GM12878 (cell line): ENCODE measurements around the gene KIFAP3. TPM values are rescaled to one million over a fixed set of nuclear protein-coding genes. Genes with fewer than 3 reads are reported as not detected.

Source experiments
- ATAC-seq: fragments of 200-7000 bp; cut with Tn5 transposase; 3 replicates; pipeline ENCODE4 v1.9.1; 2020; ENCODE audit warnings: mild to moderate bottlenecking, moderate library complexity
- BruUV-seq: library from RNA; stranded (reverse); fragments of 400-500 nt; replicated peaks from 2 replicates; lab custom pipeline; 2021; lab: Mats Ljungman, UMichigan
- CTCF ChIA-PET: fragments of 300-600 bp; sonication (Branson Sonifier 250); formaldehyde crosslinking; extraction: SDS; loops from one replicate; lab custom pipeline; 2021; ENCODE audit warnings: inconsistent platforms; lab: Yijun Ruan, JAX
- POLR2A ChIA-PET: fragments of 350-600 bp; formaldehyde crosslinking; extraction: SDS; loops from one replicate; lab custom pipeline; 2021; ENCODE audit warnings: inconsistent platforms; lab: Charles Lee
- RAD21 ChIA-PET: fragments of 300-600 bp; sonication (Branson Sonifier 250); formaldehyde crosslinking; loops from one replicate; lab custom pipeline; 2023; ENCODE audit warnings: antibody characterized with exemption; ENCODE audit not compliant: unreplicated experiment; lab: Charles Lee
- SMC1A ChIA-PET: fragments of 300-600 bp; sonication (Branson Sonifier 250); formaldehyde crosslinking; loops from one replicate; lab custom pipeline; 2023; ENCODE audit not compliant: unreplicated experiment, uncharacterized antibody; lab: Charles Lee
- DNase-seq: peaks from one replicate; pipeline ENCODE4 v3.0.0-alpha.2; 2011; ENCODE audit warnings: low read depth, low spot score
- FAIRE-seq: peaks from 3 replicates; lab custom pipeline; 2011; peaks lifted over from hg19 to GRCh38; lab: Jason Lieb, UNC
- H2AFZ ChIP-seq: 2 replicates; pipeline ENCODE4 v1.6.0; 2011; ENCODE audit warnings: low read depth, low read length, control low read depth; ENCODE audit not compliant: control insufficient read depth
- H3K27ac ChIP-seq: 2 replicates; pipeline ENCODE4 v1.5.1; 2011; ENCODE audit warnings: control low read depth; ENCODE audit not compliant: control insufficient read depth, insufficient read depth
- H3K27me3 ChIP-seq, 2 experiments: replicated peaks in 1 of 2; 2 replicates each; pipeline versions ENCODE4 v1.6.0 to v1.6.1; 2011; ENCODE audit warnings: low read length in 1 of 2; ENCODE audit not compliant: control insufficient read depth in 2 of 2, insufficient read depth in 2 of 2
- H3K36me3 ChIP-seq, 2 experiments: 2 replicates each; pipeline ENCODE4 v1.5.1; 2011; ENCODE audit warnings: low read length in 1 of 2; ENCODE audit not compliant: control insufficient read depth in 2 of 2, insufficient read depth in 2 of 2
- H3K4me1 ChIP-seq: 2 replicates; pipeline ENCODE4 v1.6.1; 2011; ENCODE audit warnings: mild to moderate bottlenecking, low read length, moderate library complexity, mixed read lengths; ENCODE audit not compliant: control insufficient read depth, insufficient read depth
- H3K4me2 ChIP-seq: 2 replicates; pipeline ENCODE4 v1.6.0; 2011; ENCODE audit warnings: control low read depth; ENCODE audit not compliant: control insufficient read depth, insufficient read depth
- H3K4me3 ChIP-seq: fragments of 200-600 bp; sonication (generic); 2 replicates; pipeline ENCODE4 v1.5.1; 2016
- H3K79me2 ChIP-seq: 2 replicates; pipeline ENCODE4 v1.6.0; 2011; ENCODE audit warnings: low read length; ENCODE audit not compliant: control insufficient read depth, insufficient read depth
- H3K9ac ChIP-seq: 2 replicates; pipeline ENCODE4 v1.8.0; 2011; ENCODE audit warnings: low read length, control low read depth, mixed read lengths; ENCODE audit not compliant: control insufficient read depth, insufficient read depth
- H3K9me3 ChIP-seq: replicated peaks from 3 replicates; pipeline ENCODE4 v1.5.1; 2011; ENCODE audit warnings: mild to moderate bottlenecking, low read length; ENCODE audit not compliant: control insufficient read depth, insufficient read depth
- H4K20me1 ChIP-seq: 2 replicates; pipeline ENCODE4 v1.6.0; 2011; ENCODE audit not compliant: control insufficient read depth, insufficient read depth
- MTA2 ChIP-seq: fragments of 450-650 bp; IDR thresholded peaks from 2 replicates; pipeline ENCODE4 v1.6.1; 2016; ENCODE audit warnings: low read depth, mild to moderate bottlenecking, moderate library complexity
- NBN ChIP-seq: fragments of 450-650 bp; IDR thresholded peaks from 2 replicates; pipeline ENCODE4 v1.6.1; 2016
- POLR2AphosphoS5 ChIP-seq: IDR thresholded peaks from 2 replicates; pipeline ENCODE4 v1.6.1; 2011; ENCODE audit warnings: mild to moderate bottlenecking, low read length, inconsistent platforms
- POU2F2 ChIP-seq: IDR thresholded peaks from 3 replicates; pipeline ENCODE4 v1.6.1; 2011; ENCODE audit warnings: low read depth, mild to moderate bottlenecking, low read length, borderline replicate concordance
- RBBP5 ChIP-seq: fragments of 200-600 bp; sonication (generic); conservative IDR thresholded peaks from 2 replicates; pipeline ENCODE4 v1.6.1; 2016
- ZZZ3 ChIP-seq: IDR thresholded peaks from 2 replicates; pipeline ENCODE4 v1.6.1; 2011; ENCODE audit warnings: low read depth; ENCODE audit not compliant: control insufficient read depth, insufficient read length
- in situ Hi-C: fragments of 300-500 bp; cut with MboI; formaldehyde crosslinking; loops from 9 replicates; pipeline ENCODE4 v1.14.3; 2018; ENCODE audit warnings: mixed read lengths
- intact Hi-C: fragments of 100-400 bp; cut with micrococcal nuclease; formaldehyde crosslinking; loops from one replicate; pipeline ENCODE4 v1.14.2; 2022; ENCODE audit not compliant: unreplicated experiment
- polyA plus RNA-seq, 11 experiments: library from polyadenylated mRNA; depleted of rRNA in 4 of 11; unstranded in 6 of 11; stranded (reverse) in 5 of 11; fragments of >200 nt; fragmentation: Nextera tagmentation in 4 of 11; fragmentation: Illumina TruSeq in 1 of 11; extraction: Ambion mirVana in 4 of 11; extraction: Trizol in 1 of 11; gene quantifications; 1 replicate in 1 of 11; 2 replicates in 10 of 11; pipeline versions ENCODE4 v1.2.1 to v1.2.3, GENCODE V29; 2011 to 2016; ENCODE audit warnings: inconsistent platforms in 2 of 11, missing spikeins in 2 of 11, low read depth in 1 of 11
- total RNA-seq, 4 experiments: library from RNA; depleted of rRNA in 3 of 4; stranded (reverse); fragments of >200 nt in 3 of 4; fragmentation: Illumina TruSeq in 1 of 4; extraction: Trizol in 1 of 4; gene quantifications; 2 replicates each; pipeline versions ENCODE4 v1.2.1 to v1.2.3, GENCODE V29; 2013 to 2021
- TF ChIP-seq, protein P1 (sequence below): IDR thresholded peaks from 2 replicates; pipeline ENCODE4 v1.6.1; 2012; ENCODE audit warnings: mild to moderate bottlenecking, low read depth, low read length
- TF ChIP-seq, protein P2 (sequence below): fragments of 450-650 bp; IDR thresholded peaks from 2 replicates; pipeline ENCODE4 v1.6.1; 2018; ENCODE audit warnings: borderline replicate concordance, mild to moderate bottlenecking; ENCODE audit not compliant: partially characterized antibody
- TF ChIP-seq, protein P3 (sequence below): fragments of 450-650 bp; IDR thresholded peaks from 2 replicates; pipeline ENCODE4 v1.6.1; 2017; ENCODE audit warnings: mild to moderate bottlenecking, moderate library complexity

KIFAP3 gene
- total and polyA plus RNA-seq, 10 of the 15 experiments (the other 5 are each of a cell fraction or from before 2014, with no cell fraction given): 13.7 to 100 (median 18.9) TPM

DNA sequence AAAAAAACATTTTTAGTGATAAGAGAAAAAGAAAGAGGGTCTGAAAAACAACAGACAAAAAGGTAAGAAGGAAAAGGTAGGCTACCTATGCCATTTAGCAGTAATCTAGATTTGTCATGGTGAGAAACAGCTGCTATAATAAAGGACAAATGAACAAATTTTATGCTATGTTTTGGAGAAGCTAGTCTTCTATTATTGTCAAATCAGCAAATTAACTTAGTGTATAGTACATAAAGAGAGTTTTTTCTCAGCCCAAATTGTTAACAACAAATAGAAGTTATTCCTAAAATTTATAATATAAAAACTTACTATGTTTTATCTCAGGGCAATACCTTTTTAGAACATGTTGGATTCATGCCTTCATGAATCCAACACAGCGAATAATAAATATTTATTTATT is 88.7 kb downstream of the KIFAP3 start (continued):
- TF ChIP-seq, protein P1, sequence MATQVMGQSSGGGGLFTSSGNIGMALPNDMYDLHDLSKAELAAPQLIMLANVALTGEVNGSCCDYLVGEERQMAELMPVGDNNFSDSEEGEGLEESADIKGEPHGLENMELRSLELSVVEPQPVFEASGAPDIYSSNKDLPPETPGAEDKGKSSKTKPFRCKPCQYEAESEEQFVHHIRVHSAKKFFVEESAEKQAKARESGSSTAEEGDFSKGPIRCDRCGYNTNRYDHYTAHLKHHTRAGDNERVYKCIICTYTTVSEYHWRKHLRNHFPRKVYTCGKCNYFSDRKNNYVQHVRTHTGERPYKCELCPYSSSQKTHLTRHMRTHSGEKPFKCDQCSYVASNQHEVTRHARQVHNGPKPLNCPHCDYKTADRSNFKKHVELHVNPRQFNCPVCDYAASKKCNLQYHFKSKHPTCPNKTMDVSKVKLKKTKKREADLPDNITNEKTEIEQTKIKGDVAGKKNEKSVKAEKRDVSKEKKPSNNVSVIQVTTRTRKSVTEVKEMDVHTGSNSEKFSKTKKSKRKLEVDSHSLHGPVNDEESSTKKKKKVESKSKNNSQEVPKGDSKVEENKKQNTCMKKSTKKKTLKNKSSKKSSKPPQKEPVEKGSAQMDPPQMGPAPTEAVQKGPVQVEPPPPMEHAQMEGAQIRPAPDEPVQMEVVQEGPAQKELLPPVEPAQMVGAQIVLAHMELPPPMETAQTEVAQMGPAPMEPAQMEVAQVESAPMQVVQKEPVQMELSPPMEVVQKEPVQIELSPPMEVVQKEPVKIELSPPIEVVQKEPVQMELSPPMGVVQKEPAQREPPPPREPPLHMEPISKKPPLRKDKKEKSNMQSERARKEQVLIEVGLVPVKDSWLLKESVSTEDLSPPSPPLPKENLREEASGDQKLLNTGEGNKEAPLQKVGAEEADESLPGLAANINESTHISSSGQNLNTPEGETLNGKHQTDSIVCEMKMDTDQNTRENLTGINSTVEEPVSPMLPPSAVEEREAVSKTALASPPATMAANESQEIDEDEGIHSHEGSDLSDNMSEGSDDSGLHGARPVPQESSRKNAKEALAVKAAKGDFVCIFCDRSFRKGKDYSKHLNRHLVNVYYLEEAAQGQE: no peak
- TF ChIP-seq, all 136 proteins: peak for 0

DNA sequence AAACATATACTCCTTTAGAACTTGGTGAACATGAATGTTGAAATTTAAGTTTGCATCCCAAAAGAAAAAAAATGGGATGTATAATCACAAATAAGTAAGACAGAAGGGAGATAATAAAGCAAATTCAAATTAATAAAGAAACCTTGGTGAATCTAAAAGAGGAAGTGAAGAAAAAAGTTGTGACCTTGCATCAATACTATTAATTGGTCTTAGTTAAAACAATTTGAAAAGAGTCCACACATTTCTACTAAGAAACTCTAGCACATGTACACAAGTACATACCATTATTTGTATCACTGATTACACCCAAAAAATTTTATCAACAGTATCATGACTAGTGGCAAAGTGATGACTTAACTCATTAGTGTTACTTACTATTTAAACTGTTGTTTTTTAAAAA is 100.4 kb downstream of the KIFAP3 start:
- Histone ChIP-seq H3K4me2 (no peak overlapping the region), H3K27me3 (no peaks in the 10 kb centered on the region), H3K9ac (no peak overlapping the region), H3K79me2 (no peaks in the 10 kb centered on the region), H2AFZ (no peak overlapping the region), H3K4me3 (no peak overlapping the region), H3K27ac (no peak overlapping the region), H3K9me3 (no peaks in the 10 kb centered on the region), H3K36me3 (no peaks in the 10 kb centered on the region), H4K20me1 (no peaks in the 10 kb centered on the region), H3K4me1 (no peaks in the 10 kb centered on the region)
- FAIRE-seq (no peak), ATAC-seq (peak; percentile 66; the same call in 2 of the 3 replicates), DNase-seq (no peak)
- ChIA-PET RAD21 (no interaction called here), SMC1A (no interaction called here), POLR2A (no interaction called here), CTCF (no interaction called here)
- in situ Hi-C loops (no loop called here), intact Hi-C loops (no loop called here)
- BruUV-seq: no TSS peak
- TF ChIP-seq, protein P2, sequence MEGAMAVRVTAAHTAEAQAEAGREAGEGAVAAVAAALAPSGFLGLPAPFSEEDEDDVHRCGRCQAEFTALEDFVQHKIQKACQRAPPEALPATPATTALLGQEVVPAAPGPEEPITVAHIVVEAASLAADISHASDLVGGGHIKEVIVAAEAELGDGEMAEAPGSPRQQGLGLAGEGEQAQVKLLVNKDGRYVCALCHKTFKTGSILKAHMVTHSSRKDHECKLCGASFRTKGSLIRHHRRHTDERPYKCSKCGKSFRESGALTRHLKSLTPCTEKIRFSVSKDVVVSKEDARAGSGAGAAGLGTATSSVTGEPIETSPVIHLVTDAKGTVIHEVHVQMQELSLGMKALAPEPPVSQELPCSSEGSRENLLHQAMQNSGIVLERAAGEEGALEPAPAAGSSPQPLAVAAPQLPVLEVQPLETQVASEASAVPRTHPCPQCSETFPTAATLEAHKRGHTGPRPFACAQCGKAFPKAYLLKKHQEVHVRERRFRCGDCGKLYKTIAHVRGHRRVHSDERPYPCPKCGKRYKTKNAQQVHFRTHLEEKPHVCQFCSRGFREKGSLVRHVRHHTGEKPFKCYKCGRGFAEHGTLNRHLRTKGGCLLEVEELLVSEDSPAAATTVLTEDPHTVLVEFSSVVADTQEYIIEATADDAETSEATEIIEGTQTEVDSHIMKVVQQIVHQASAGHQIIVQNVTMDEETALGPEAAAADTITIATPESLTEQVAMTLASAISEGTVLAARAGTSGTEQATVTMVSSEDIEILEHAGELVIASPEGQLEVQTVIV: no peak
- TF ChIP-seq POLR2AphosphoS5: no peak
- peak; percentile 62 for TF ChIP-seq MTA2
- TF ChIP-seq, protein P3, sequence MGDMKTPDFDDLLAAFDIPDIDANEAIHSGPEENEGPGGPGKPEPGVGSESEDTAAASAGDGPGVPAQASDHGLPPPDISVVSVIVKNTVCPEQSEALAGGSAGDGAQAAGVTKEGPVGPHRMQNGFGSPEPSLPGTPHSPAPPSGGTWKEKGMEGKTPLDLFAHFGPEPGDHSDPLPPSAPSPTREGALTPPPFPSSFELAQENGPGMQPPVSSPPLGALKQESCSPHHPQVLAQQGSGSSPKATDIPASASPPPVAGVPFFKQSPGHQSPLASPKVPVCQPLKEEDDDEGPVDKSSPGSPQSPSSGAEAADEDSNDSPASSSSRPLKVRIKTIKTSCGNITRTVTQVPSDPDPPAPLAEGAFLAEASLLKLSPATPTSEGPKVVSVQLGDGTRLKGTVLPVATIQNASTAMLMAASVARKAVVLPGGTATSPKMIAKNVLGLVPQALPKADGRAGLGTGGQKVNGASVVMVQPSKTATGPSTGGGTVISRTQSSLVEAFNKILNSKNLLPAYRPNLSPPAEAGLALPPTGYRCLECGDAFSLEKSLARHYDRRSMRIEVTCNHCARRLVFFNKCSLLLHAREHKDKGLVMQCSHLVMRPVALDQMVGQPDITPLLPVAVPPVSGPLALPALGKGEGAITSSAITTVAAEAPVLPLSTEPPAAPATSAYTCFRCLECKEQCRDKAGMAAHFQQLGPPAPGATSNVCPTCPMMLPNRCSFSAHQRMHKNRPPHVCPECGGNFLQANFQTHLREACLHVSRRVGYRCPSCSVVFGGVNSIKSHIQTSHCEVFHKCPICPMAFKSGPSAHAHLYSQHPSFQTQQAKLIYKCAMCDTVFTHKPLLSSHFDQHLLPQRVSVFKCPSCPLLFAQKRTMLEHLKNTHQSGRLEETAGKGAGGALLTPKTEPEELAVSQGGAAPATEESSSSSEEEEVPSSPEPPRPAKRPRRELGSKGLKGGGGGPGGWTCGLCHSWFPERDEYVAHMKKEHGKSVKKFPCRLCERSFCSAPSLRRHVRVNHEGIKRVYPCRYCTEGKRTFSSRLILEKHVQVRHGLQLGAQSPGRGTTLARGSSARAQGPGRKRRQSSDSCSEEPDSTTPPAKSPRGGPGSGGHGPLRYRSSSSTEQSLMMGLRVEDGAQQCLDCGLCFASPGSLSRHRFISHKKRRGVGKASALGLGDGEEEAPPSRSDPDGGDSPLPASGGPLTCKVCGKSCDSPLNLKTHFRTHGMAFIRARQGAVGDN: no peak
- TF ChIP-seq POU2F2: no peak
- TF ChIP-seq ZZZ3: no peak
- no peak for TF ChIP-seq RBBP5
- TF ChIP-seq, protein P1: no peak
- no peak for TF ChIP-seq NBN
